Ovary (tissue), 3 donors: ENCODE data around the gene EPHB6.

Source experiments
- CTCF ChIP-seq, 3 donors: fragments of 450-650 bp in 2 of 3; fragments of 200-600 bp in 1 of 3; IDR thresholded peaks; one replicate each; pipeline versions ENCODE4 v1.5.1 to v1.8.0; 2016 to 2022; ENCODE audit warnings: antibody characterized with exemption in 3 of 3, mild to moderate bottlenecking in 1 of 3
- EP300 ChIP-seq: sonication (generic); formaldehyde crosslinking; IDR thresholded peaks from one replicate; pipeline ENCODE4 v1.6.1; 2017; ENCODE audit warnings: antibody characterized with exemption
- POLR2A ChIP-seq: fragments of 450-650 bp; IDR thresholded peaks from one replicate; pipeline ENCODE4 v1.6.1; 2017; ENCODE audit warnings: antibody characterized with exemption, mild to moderate bottlenecking, moderate library complexity
- donor health status: DM: no; HTN: no; CAD: no.

GRCh38 chr7:142808802-142809583 lies 45.9 kb upstream of the EPHB6 start:
- TF ChIP-seq CTCF (IDR thresholded peaks at IDR 0.05) (no peak), POLR2A (no peak), EP300 (no peak)
